Thyroid gland (tissue), 4 donors: Measurements from ENCODE around the gene ITGA2B.
"Not testable (repeated sequence)": the region's sequence is repeated elsewhere in the genome, so short reads cannot be mapped to it uniquely, and the experiment has no call there.

Source experiments
- POLR2A ChIP-seq, 2 donors: fragments of 450-650 bp; IDR thresholded peaks; one replicate each; pipeline ENCODE4 v1.6.1; 2017; ENCODE audit warnings: antibody characterized with exemption in 2 of 2, mild to moderate bottlenecking in 2 of 2, moderate library complexity in 1 of 2
- TF ChIP-seq, protein P1 (sequence below), 6 experiments: fragments of 200-600 bp in 3 of 6; fragments of 450-650 bp in 3 of 6; sonication (generic) in 3 of 6; IDR thresholded peaks; one replicate each; pipeline ENCODE4 v1.5.1; 2016 to 2019; ENCODE audit warnings: antibody characterized with exemption in 6 of 6, mild to moderate bottlenecking in 2 of 6, inconsistent platforms in 1 of 6, moderate library complexity in 1 of 6

DNA sequence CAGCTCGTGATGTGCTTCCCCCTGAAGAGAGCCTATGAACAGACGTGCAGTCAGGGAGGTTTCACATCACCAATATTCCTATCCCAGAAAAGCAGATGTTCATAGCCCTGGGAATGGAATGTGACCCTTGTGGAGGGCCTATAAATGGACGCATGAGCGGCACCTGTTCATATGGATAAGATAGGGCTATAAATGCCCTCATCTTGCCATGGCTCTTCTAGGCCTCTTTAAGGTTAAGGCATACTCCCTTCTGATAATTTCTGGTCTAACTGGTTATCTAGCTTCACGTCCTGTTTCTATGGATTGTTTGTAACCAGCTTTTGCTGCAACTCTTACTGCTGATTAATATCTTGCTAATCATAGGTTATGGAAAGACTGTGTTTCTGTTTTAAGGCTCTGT lies 48.9 kb downstream of the ITGA2B start:
- not testable (repeated sequence) for TF ChIP-seq POLR2A (IDR thresholded peaks at IDR 0.05)
- TF ChIP-seq, protein P1, sequence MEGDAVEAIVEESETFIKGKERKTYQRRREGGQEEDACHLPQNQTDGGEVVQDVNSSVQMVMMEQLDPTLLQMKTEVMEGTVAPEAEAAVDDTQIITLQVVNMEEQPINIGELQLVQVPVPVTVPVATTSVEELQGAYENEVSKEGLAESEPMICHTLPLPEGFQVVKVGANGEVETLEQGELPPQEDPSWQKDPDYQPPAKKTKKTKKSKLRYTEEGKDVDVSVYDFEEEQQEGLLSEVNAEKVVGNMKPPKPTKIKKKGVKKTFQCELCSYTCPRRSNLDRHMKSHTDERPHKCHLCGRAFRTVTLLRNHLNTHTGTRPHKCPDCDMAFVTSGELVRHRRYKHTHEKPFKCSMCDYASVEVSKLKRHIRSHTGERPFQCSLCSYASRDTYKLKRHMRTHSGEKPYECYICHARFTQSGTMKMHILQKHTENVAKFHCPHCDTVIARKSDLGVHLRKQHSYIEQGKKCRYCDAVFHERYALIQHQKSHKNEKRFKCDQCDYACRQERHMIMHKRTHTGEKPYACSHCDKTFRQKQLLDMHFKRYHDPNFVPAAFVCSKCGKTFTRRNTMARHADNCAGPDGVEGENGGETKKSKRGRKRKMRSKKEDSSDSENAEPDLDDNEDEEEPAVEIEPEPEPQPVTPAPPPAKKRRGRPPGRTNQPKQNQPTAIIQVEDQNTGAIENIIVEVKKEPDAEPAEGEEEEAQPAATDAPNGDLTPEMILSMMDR (IDR thresholded peaks at IDR 0.05) = not testable (repeated sequence)
